SK-N-SH treated with all-trans-retinoic acid at 6 μM for 48 hours (cell line): ENCODE results near the gene TMEM132A.

Source experiments
- ATAC-seq: fragments of 200-7000 bp; cut with Tn5 transposase; 3 replicates; pipeline ENCODE4 v1.9.1; 2020; ENCODE audit warnings: mild to moderate bottlenecking, moderate library complexity
- ARNTL ChIP-seq: fragments of 450-650 bp; formaldehyde crosslinking; IDR thresholded peaks from 2 replicates; pipeline ENCODE4 v1.5.0; 2020; ENCODE audit warnings: low read depth, mild to moderate bottlenecking, moderate library complexity, borderline replicate concordance
- BACH2 ChIP-seq: fragments of 250-450 bp; sonication (Bioruptor Pico); IDR thresholded peaks from 2 replicates; pipeline ENCODE4 v1.9.0; 2021; ENCODE audit warnings: mild to moderate bottlenecking, borderline replicate concordance
- CREB5 ChIP-seq: fragments of 250-450 bp; sonication (Bioruptor Pico); IDR thresholded peaks from 2 replicates; pipeline ENCODE4 v1.5.1; 2020; ENCODE audit warnings: low read depth, mild to moderate bottlenecking, moderate library complexity
- CSDC2 ChIP-seq: fragments of 250-450 bp; sonication (Bioruptor Pico); IDR thresholded peaks from 2 replicates; pipeline ENCODE4 v1.5.0; 2020; ENCODE audit warnings: mild to moderate bottlenecking, moderate library complexity
- CSRNP3 ChIP-seq: fragments of 250-450 bp; sonication (Bioruptor Pico); IDR thresholded peaks from 2 replicates; pipeline ENCODE4 v1.5.1; 2021; ENCODE audit warnings: mild to moderate bottlenecking, moderate library complexity
- ESRRG ChIP-seq: fragments of 250-450 bp; sonication (Bioruptor Pico); IDR thresholded peaks from 2 replicates; pipeline ENCODE4 v1.6.1; 2021; ENCODE audit warnings: mild to moderate bottlenecking
- GLIS3 ChIP-seq: fragments of 250-450 bp; sonication (Bioruptor Pico); IDR thresholded peaks from 2 replicates; pipeline ENCODE4 v1.5.0; 2020; ENCODE audit warnings: mild to moderate bottlenecking, moderate library complexity
- ISL1 ChIP-seq: fragments of 250-450 bp; sonication (Bioruptor Pico); IDR thresholded peaks from 2 replicates; pipeline ENCODE4 v2.1.2; 2022; ENCODE audit warnings: mild to moderate bottlenecking, moderate library complexity
- OSR1 ChIP-seq: fragments of 250-450 bp; sonication (Bioruptor Pico); IDR thresholded peaks from 2 replicates; pipeline ENCODE4 v1.8.0; 2022; ENCODE audit warnings: moderate library complexity, mild to moderate bottlenecking, inconsistent platforms
- PATZ1 ChIP-seq: fragments of 250-450 bp; sonication (Bioruptor Pico); IDR thresholded peaks from 2 replicates; pipeline ENCODE4 v1.8.0; 2020; ENCODE audit warnings: mild to moderate bottlenecking, moderate library complexity, borderline replicate concordance
- PPARA ChIP-seq: fragments of 250-450 bp; sonication (Bioruptor Pico); IDR thresholded peaks from 2 replicates; pipeline ENCODE4 v1.5.0; 2020; ENCODE audit warnings: mild to moderate bottlenecking, borderline replicate concordance
- RARB ChIP-seq: fragments of 250-450 bp; sonication (Bioruptor Pico); IDR thresholded peaks from 2 replicates; pipeline ENCODE4 v1.8.0; 2021; ENCODE audit warnings: mild to moderate bottlenecking, moderate library complexity
- SNAI2 ChIP-seq: fragments of 250-450 bp; sonication (Bioruptor Pico); IDR thresholded peaks from 2 replicates; pipeline ENCODE4 v1.5.0; 2020; ENCODE audit warnings: mild to moderate bottlenecking, moderate library complexity
- TCF4 ChIP-seq: fragments of 250-450 bp; sonication (Bioruptor Pico); IDR thresholded peaks from 2 replicates; pipeline ENCODE4 v1.8.0; 2021; ENCODE audit warnings: mild to moderate bottlenecking, moderate library complexity, borderline replicate concordance
- TSHZ2 ChIP-seq: fragments of 250-450 bp; sonication (Bioruptor Pico); IDR thresholded peaks from 2 replicates; pipeline ENCODE4 v1.5.0; 2020; ENCODE audit warnings: mild to moderate bottlenecking, moderate library complexity
- ZC3H10 ChIP-seq: fragments of 250-450 bp; sonication (Bioruptor Pico); IDR thresholded peaks from 2 replicates; pipeline ENCODE4 v1.5.1; 2021; ENCODE audit warnings: mild to moderate bottlenecking, moderate library complexity
- ZFP3 ChIP-seq: fragments of 250-450 bp; sonication (Bioruptor Pico); IDR thresholded peaks from 2 replicates; pipeline ENCODE4 v1.5.0; 2020; ENCODE audit warnings: mild to moderate bottlenecking, moderate library complexity
- ZFP30 ChIP-seq: fragments of 450-650 bp; formaldehyde crosslinking; IDR thresholded peaks from 2 replicates; pipeline ENCODE4 v1.5.0; 2022; ENCODE audit warnings: mild to moderate bottlenecking, moderate library complexity
- ZNF565 ChIP-seq: fragments of 450-650 bp; formaldehyde crosslinking; conservative IDR thresholded peaks from 2 replicates; pipeline ENCODE4 v1.5.0; 2020; ENCODE audit warnings: low read depth, mild to moderate bottlenecking, moderate library complexity
- ZNF70 ChIP-seq: fragments of 450-650 bp; formaldehyde crosslinking; IDR thresholded peaks from 2 replicates; pipeline ENCODE4 v1.5.0; 2020; ENCODE audit warnings: mild to moderate bottlenecking, moderate library complexity
- ZNF8 ChIP-seq: fragments of 450-650 bp; formaldehyde crosslinking; IDR thresholded peaks from 2 replicates; pipeline ENCODE4 v1.5.0; 2020; ENCODE audit warnings: mild to moderate bottlenecking, moderate library complexity

TMEM132A gene

GRCh38 chr11:60934790-60935605 lies 10.7 kb downstream of the TMEM132A start:
- TF ChIP-seq CREB5 (no peak), GLIS3 (CRISPR knock-in tag) (no peak), ISL1 (no peak), TCF4 (CRISPR knock-in tag) (no peak), ZFP30 (CRISPR knock-in tag) (no peak), PPARA (no peak), ZFP3 (CRISPR knock-in tag) (no peak), SNAI2 (CRISPR knock-in tag) (no peak), ZC3H10 (no peak), BACH2 (no peak), CSDC2 (CRISPR knock-in tag) (no peak), ZNF565 (CRISPR knock-in tag) (no peak), ZNF8 (no peak), PATZ1 (no peak), ZNF70 (CRISPR knock-in tag) (no peak)

GRCh38 chr11:60935676-60936442 lies 11.6 kb downstream of the TMEM132A start:
- no peak for TF ChIP-seq RARB (CRISPR knock-in tag)
- no peak for TF ChIP-seq ZNF8
- TF ChIP-seq GLIS3 (CRISPR knock-in tag), result no peak
- no peak for TF ChIP-seq OSR1 (CRISPR knock-in tag)
- no peak for TF ChIP-seq PPARA
- TF ChIP-seq CSDC2 (CRISPR knock-in tag), result no peak
- no peak for TF ChIP-seq ARNTL
- no peak for TF ChIP-seq ZC3H10
- TF ChIP-seq CREB5, result no peak
- no peak for TF ChIP-seq ISL1
- TF ChIP-seq ZFP3 (CRISPR knock-in tag), result no peak
- no peak for TF ChIP-seq ZNF70 (CRISPR knock-in tag)
- no peak for ATAC-seq

More at GRCh38 chr11:60934790-60935605, 10.7 kb downstream of the TMEM132A start:
- ATAC-seq, result no peak

GRCh38 chr11:60936467-60937143 lies 12.3 kb downstream of the TMEM132A start:
- ATAC-seq, result no peak
- TF ChIP-seq CREB5 (no peak), TSHZ2 (CRISPR knock-in tag) (no peak), CSRNP3 (no peak), RARB (CRISPR knock-in tag) (no peak), TCF4 (CRISPR knock-in tag) (no peak), ESRRG (no peak), ZNF70 (CRISPR knock-in tag) (no peak), ZC3H10 (no peak), ARNTL (no peak), CSDC2 (CRISPR knock-in tag) (no peak)
